ENCODE data around the gene NOX5.

DNA sequence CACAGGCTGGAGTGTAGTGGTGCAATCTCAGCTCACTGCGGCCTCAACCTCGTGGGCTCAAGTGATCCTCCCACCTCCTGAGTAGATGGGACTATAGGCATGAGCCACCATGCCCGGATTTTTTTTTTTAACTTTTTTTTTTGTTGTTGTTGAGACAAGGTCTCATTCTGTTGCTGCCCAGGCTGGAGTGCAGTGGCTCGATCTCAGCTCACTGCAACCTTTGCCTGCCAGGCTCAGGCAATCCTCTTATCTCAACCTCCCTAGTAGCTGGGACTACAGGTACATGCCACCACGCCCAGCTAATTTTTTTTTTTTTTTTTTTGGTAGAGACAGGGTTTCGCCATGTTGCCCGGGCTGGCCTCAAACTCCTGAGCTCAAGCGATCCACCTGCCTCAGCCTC is 64.1 kb downstream of the NOX5 start:
- TF ChIP-seq, protein P1, sequence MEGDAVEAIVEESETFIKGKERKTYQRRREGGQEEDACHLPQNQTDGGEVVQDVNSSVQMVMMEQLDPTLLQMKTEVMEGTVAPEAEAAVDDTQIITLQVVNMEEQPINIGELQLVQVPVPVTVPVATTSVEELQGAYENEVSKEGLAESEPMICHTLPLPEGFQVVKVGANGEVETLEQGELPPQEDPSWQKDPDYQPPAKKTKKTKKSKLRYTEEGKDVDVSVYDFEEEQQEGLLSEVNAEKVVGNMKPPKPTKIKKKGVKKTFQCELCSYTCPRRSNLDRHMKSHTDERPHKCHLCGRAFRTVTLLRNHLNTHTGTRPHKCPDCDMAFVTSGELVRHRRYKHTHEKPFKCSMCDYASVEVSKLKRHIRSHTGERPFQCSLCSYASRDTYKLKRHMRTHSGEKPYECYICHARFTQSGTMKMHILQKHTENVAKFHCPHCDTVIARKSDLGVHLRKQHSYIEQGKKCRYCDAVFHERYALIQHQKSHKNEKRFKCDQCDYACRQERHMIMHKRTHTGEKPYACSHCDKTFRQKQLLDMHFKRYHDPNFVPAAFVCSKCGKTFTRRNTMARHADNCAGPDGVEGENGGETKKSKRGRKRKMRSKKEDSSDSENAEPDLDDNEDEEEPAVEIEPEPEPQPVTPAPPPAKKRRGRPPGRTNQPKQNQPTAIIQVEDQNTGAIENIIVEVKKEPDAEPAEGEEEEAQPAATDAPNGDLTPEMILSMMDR (IDR thresholded peaks at IDR 0.05; ENCODE audit: insufficient read depth, low read depth, low read length) = no peak
- TF ChIP-seq EZH2 (IDR thresholded peaks at IDR 0.05; ENCODE audit: insufficient read depth, low read length) = no peak
